ENCODE results near the gene UBL4B. TPM values are rescaled to one million over a fixed set of nuclear protein-coding genes. Genes with fewer than 3 reads are reported as not detected.

The UBL4B gene
- total RNA-seq, 2 donors from 2014 or later: not detected

- Mint-ChIP-seq H3K27ac (no peak overlapping the region), H3K36me3 (no peaks in the 10 kb centered on the region), H3K9me3 (no peaks in the 10 kb centered on the region)
- no peak for ATAC-seq
- no peak for DNase-seq (ENCODE audit: low spot score in 2 of 2)
These were observed 13.8 kb upstream of the UBL4B start for GRCh38 chr1:110098222-110099026.

- H3K36me3 Mint-ChIP-seq: no peaks in the 10 kb centered on the region
- ATAC-seq: no peak
- DNase-seq (ENCODE audit: low spot score in 2 of 2): no peak
- no peaks in the 10 kb centered on the region for H3K9me3 Mint-ChIP-seq
- no peak overlapping the region for H3K27ac Mint-ChIP-seq
These were observed 11.9 kb upstream of the UBL4B start for GRCh38 chr1:110100335-110100734.

- no peak for DNase-seq (ENCODE audit: low spot score in 2 of 2)
- ATAC-seq: no peak
- Mint-ChIP-seq H3K9me3 (no peaks in the 10 kb centered on the region), H3K36me3 (no peaks in the 10 kb centered on the region), H3K27ac (no peak overlapping the region)
These were observed 10.2 kb upstream of the UBL4B start for GRCh38 chr1:110102081-110102480.

GRCh38 chr1:110106013-110106941, 6.0 kb upstream of the UBL4B start:
- no peak overlapping the region for H3K27ac Mint-ChIP-seq
- H3K36me3 Mint-ChIP-seq: no peaks in the 10 kb centered on the region
- no peaks in the 10 kb centered on the region for H3K9me3 Mint-ChIP-seq
- DNase-seq (ENCODE audit: low spot score in 2 of 2) (peak; percentile 60 to 75), ATAC-seq (peak; percentile 90 to 93)

- Mint-ChIP-seq H3K27ac (no peak overlapping the region), H3K36me3 (no peaks in the 10 kb centered on the region), H3K9me3 (no peaks in the 10 kb centered on the region)
- ATAC-seq: no peak
- no peak for DNase-seq (ENCODE audit: low spot score in 2 of 2)
These were observed 4.3 kb upstream of the UBL4B start for GRCh38 chr1:110107867-110108469.

GRCh38 chr1:110111081-110111480, 1.2 kb upstream of the UBL4B start:
- DNase-seq (ENCODE audit: low spot score in 2 of 2) (no peak), ATAC-seq (no peak)
- Mint-ChIP-seq H3K9me3 (no peaks in the 10 kb centered on the region), H3K36me3 (no peaks in the 10 kb centered on the region), H3K27ac (no peak overlapping the region)

- no peaks in the 10 kb centered on the region for H3K36me3 Mint-ChIP-seq
These were observed 413 bp downstream of the UBL4B start for GRCh38 chr1:110112656-110113055.

GRCh38 chr1:110113551-110113950, 1.3 kb downstream of the UBL4B start:
- DNase-seq (ENCODE audit: low spot score in 2 of 2) (no peak), ATAC-seq (no peak)
- no peaks in the 10 kb centered on the region for H3K9me3 Mint-ChIP-seq
- H3K27ac Mint-ChIP-seq: no peak overlapping the region
- no peaks in the 10 kb centered on the region for H3K36me3 Mint-ChIP-seq

More at GRCh38 chr1:110112656-110113055, 413 bp downstream of the UBL4B start:
- no peak for DNase-seq (ENCODE audit: low spot score in 2 of 2)
- H3K9me3 Mint-ChIP-seq: no peaks in the 10 kb centered on the region
- ATAC-seq: no peak
- no peak overlapping the region for H3K27ac Mint-ChIP-seq

GRCh38 chr1:110114173-110114572, 1.9 kb downstream of the UBL4B start:
- ATAC-seq (no peak), DNase-seq (ENCODE audit: low spot score in 2 of 2) (no peak)
- H3K27ac Mint-ChIP-seq: no peak overlapping the region
- no peaks in the 10 kb centered on the region for H3K36me3 Mint-ChIP-seq
- H3K9me3 Mint-ChIP-seq: no peaks in the 10 kb centered on the region

GRCh38 chr1:110114784-110115183, 2.5 kb downstream of the UBL4B start:
- Mint-ChIP-seq H3K9me3 (no peaks in the 10 kb centered on the region), H3K27ac (no peak overlapping the region), H3K36me3 (no peaks in the 10 kb centered on the region)
- ATAC-seq (no peak), DNase-seq (ENCODE audit: low spot score in 2 of 2) (no peak)

- DNase-seq (ENCODE audit: low spot score in 2 of 2) (peak in 1 of 2 donors; percentile 20), ATAC-seq (peak; percentile 62 to 93)
- H3K36me3 Mint-ChIP-seq: peaks cover 0 to 13% of the 10 kb centered on the region in 2 donors
- peaks cover 6 to 11% of the 10 kb centered on the region in 2 donors for H3K9me3 Mint-ChIP-seq
- no peak overlapping the region for H3K27ac Mint-ChIP-seq
These were observed 6.6 kb downstream of the UBL4B start for GRCh38 chr1:110118636-110119396.

GRCh38 chr1:110119843-110120242, 7.6 kb downstream of the UBL4B start:
- ATAC-seq: no peak
- DNase-seq (ENCODE audit: low spot score in 2 of 2): no peak
- H3K9me3 Mint-ChIP-seq: peaks cover 6 to 13% of the 10 kb centered on the region in 2 donors
- H3K27ac Mint-ChIP-seq: no peak overlapping the region
- H3K36me3 Mint-ChIP-seq: peaks cover 0 to 14% of the 10 kb centered on the region in 2 donors

- ATAC-seq: no peak
- peaks cover 0 to 14% of the 10 kb centered on the region in 2 donors for H3K36me3 Mint-ChIP-seq
- H3K27ac Mint-ChIP-seq: peak overlapping the region in 1 of 2 donors; percentile 3
- H3K9me3 Mint-ChIP-seq: peaks cover 6 to 13% of the 10 kb centered on the region in 2 donors
- DNase-seq (ENCODE audit: low spot score in 2 of 2): no peak
These were observed 8.8 kb downstream of the UBL4B start for GRCh38 chr1:110120960-110121561.

GRCh38 chr1:110123224-110123623, 11.0 kb downstream of the UBL4B start:
- peaks cover 6 to 13% of the 10 kb centered on the region in 2 donors for H3K9me3 Mint-ChIP-seq
- H3K36me3 Mint-ChIP-seq: peaks cover 0 to 14% of the 10 kb centered on the region in 2 donors
- ATAC-seq: no peak
- H3K27ac Mint-ChIP-seq: no peak overlapping the region
- no peak for DNase-seq (ENCODE audit: low spot score in 2 of 2)

- Mint-ChIP-seq H3K36me3 (peaks cover 0 to 9% of the 10 kb centered on the region in 2 donors), H3K27ac (no peak overlapping the region), H3K9me3 (peaks cover 0 to 4% of the 10 kb centered on the region in 2 donors)
- ATAC-seq: no peak
- no peak for DNase-seq (ENCODE audit: low spot score in 2 of 2)
These were observed 13.6 kb downstream of the UBL4B start for GRCh38 chr1:110125810-110126209.

GRCh38 chr1:110130113-110130591, 17.9 kb downstream of the UBL4B start:
- DNase-seq (ENCODE audit: low spot score in 2 of 2) (no peak), ATAC-seq (peak in 1 of 2 donors; percentile 44)
- no peak overlapping the region for H3K27ac Mint-ChIP-seq
- no peaks in the 10 kb centered on the region for H3K9me3 Mint-ChIP-seq
- no peaks in the 10 kb centered on the region for H3K36me3 Mint-ChIP-seq
